H7 (cell line): ENCODE data around the gene POU5F1. TPM values are rescaled to one million over a fixed set of nuclear protein-coding genes. Genes with fewer than 3 reads are reported as not detected.

Experiments used
- DNase-seq: peaks from one replicate; pipeline ENCODE4 v3.0.0; 2012
- H3K27me3 ChIP-seq: 2 replicates; pipeline ENCODE4 v1.6.0; 2011; ENCODE audit warnings: mild to moderate bottlenecking, low read length; ENCODE audit not compliant: control insufficient read depth, insufficient read depth
- H3K36me3 ChIP-seq: replicated peaks from 2 replicates; pipeline ENCODE4 v1.5.1; 2011; ENCODE audit warnings: low read length; ENCODE audit not compliant: control insufficient read depth, insufficient read depth
- H3K4me3 ChIP-seq: 2 replicates; pipeline ENCODE4 v1.5.1; 2011; ENCODE audit warnings: low read depth, mild to moderate bottlenecking, control low read depth, low read length, moderate library complexity; ENCODE audit not compliant: insufficient read depth
- total RNA-seq: library from RNA; depleted of rRNA; stranded (reverse); fragments of >200 nt; shearing (Covaris generic); gene quantifications from 2 replicates; pipeline ENCODE4 v1.2.3, GENCODE V29; 2014

POU5F1 gene
- total RNA-seq, 1 experiment from 2014 or later: 4,433 TPM

GRCh38 chr6:31144970-31145340, 25.5 kb downstream of the POU5F1 start:
- DNase-seq: no peak
- Histone ChIP-seq H3K4me3 (no peak overlapping the region), H3K27me3 (no peaks in the 10 kb centered on the region), H3K36me3 (peaks cover 27% of the 10 kb centered on the region)

- DNase-seq: no peak
- H3K36me3 ChIP-seq: peaks cover 25% of the 10 kb centered on the region
- H3K27me3 ChIP-seq: no peaks in the 10 kb centered on the region
- no peak overlapping the region for H3K4me3 ChIP-seq
Observed at GRCh38 chr6:31144296-31144969, 26.0 kb downstream of the POU5F1 start.

- DNase-seq: peak; percentile 94
- Histone ChIP-seq H3K27me3 (no peaks in the 10 kb centered on the region), H3K36me3 (peaks cover 20% of the 10 kb centered on the region), H3K4me3 (no peak overlapping the region)
Observed at GRCh38 chr6:31143148-31143547, 27.3 kb downstream of the POU5F1 start.

- Histone ChIP-seq H3K36me3 (peaks cover 18% of the 10 kb centered on the region), H3K27me3 (no peaks in the 10 kb centered on the region), H3K4me3 (no peak overlapping the region)
- DNase-seq: no peak
Observed at GRCh38 chr6:31142361-31142761, 28.1 kb downstream of the POU5F1 start.

GRCh38 chr6:31140643-31141042, 29.8 kb downstream of the POU5F1 start:
- no peak overlapping the region for H3K4me3 ChIP-seq
- no peak for DNase-seq
- H3K27me3 ChIP-seq: no peaks in the 10 kb centered on the region
- H3K36me3 ChIP-seq: peaks cover 18% of the 10 kb centered on the region

DNA sequence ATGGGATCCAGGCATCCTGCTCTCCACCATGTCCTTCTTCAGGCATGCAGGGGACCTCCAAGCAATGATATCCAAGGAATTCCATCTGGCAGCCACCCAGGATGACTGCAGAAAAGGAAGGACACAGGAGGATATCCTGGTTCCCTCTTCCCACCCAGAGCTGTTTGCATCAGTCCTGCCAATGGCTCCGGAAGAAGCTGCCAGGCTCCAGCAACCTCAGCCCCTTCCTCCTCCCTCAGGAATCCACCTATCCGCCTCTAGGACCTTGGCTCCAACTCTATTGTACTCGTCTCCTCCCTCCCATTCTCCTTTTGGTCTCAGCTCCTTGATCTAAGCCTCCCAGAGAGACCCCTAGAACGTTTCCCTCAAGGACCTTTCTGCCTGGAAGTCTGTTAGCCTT, 30.9 kb downstream of the POU5F1 start:
- Histone ChIP-seq H3K27me3 (no peaks in the 10 kb centered on the region), H3K4me3 (no peak overlapping the region), H3K36me3 (peaks cover 10% of the 10 kb centered on the region)
- DNase-seq: peak; percentile 87

DNA sequence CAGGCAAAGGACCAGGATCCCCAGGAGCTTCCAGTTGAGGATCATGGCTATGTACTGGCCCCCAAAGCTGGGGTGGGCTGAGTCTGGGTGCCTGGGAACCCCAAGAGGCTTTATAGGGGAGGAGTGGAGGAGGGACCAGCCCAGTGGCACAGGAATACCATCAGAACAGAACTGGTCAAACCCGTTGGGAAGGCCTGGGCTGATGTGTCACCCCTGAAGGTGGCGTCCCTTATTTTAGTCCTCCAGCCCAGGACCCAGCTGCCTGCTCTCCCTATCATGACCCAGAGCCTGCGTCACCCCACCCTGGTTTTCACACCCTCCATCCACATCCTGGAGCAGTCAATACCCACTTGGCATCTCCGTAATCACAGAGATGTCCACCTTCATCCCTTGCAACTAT, 31.5 kb downstream of the POU5F1 start, which contains the start of gene PSORS1C2:
Gene PSORS1C2 (minus strand): TSS at position 85 of the 400 bp plus-strand sequence. CDS start 40 bp downstream, at position 45.
- DNase-seq: no peak
- no peak within 1 kb of the TSS for H3K4me3 ChIP-seq
- peaks cover 8% of the 10 kb centered on the region for H3K36me3 ChIP-seq
- no peaks in the 10 kb centered on the region for H3K27me3 ChIP-seq

- no peak for DNase-seq
- Histone ChIP-seq H3K4me3 (no peak overlapping the region), H3K36me3 (no peaks in the 10 kb centered on the region), H3K27me3 (no peaks in the 10 kb centered on the region)
Observed at GRCh38 chr6:31135710-31136109, 34.8 kb downstream of the POU5F1 start.

DNA sequence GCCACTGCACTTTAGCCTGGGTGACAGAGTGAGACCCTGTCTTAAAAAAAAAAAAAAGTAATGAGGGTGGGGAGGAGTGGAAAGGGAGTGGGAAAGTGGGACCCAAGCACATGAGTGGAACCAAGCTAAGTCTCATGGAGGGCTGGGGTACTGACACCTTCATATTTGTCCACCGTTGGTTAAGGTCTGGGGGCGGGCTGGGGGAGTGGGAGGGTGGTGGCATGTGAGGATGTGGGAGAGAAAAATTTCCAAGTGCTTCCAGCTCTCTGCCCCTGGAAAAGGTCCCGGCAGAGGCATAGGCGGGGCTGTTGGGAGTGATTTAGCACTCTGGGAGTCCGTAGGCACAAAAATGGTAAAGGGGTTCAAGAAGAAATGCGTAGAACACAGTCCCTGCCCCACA, 37.7 kb downstream of the POU5F1 start:
- H3K36me3 ChIP-seq: no peaks in the 10 kb centered on the region
- H3K4me3 ChIP-seq: no peak overlapping the region
- no peaks in the 10 kb centered on the region for H3K27me3 ChIP-seq
- no peak for DNase-seq

- H3K36me3 ChIP-seq: no peaks in the 10 kb centered on the region
- no peak overlapping the region for H3K4me3 ChIP-seq
- DNase-seq: peak; percentile 41
- H3K27me3 ChIP-seq: no peaks in the 10 kb centered on the region
Observed at GRCh38 chr6:31131595-31131994, 38.9 kb downstream of the POU5F1 start.

GRCh38 chr6:31130751-31131150, 39.7 kb downstream of the POU5F1 start:
- no peaks in the 10 kb centered on the region for H3K36me3 ChIP-seq
- no peak overlapping the region for H3K4me3 ChIP-seq
- no peaks in the 10 kb centered on the region for H3K27me3 ChIP-seq
- no peak for DNase-seq

DNA sequence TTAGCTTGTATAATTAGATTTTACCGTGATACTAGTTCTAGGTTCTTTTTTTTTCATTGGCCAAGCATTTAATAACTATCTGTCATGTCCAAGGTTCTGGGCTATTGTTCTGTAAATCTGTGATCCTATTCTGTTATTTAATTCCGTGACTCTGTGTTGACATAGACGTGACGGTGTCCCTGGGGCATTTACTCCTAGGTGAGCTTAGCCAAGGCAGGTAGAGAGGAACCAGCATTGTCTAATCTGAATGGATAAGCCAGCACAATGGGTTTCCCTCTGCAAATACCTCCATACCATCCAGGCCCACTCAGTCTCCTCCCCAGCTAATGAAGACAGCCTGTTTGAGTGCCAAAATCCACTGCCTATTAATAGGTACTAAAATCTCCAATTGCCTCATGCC, 41.4 kb downstream of the POU5F1 start:
- Histone ChIP-seq H3K36me3 (no peaks in the 10 kb centered on the region), H3K4me3 (no peak overlapping the region), H3K27me3 (no peaks in the 10 kb centered on the region)
- DNase-seq: no peak

DNA sequence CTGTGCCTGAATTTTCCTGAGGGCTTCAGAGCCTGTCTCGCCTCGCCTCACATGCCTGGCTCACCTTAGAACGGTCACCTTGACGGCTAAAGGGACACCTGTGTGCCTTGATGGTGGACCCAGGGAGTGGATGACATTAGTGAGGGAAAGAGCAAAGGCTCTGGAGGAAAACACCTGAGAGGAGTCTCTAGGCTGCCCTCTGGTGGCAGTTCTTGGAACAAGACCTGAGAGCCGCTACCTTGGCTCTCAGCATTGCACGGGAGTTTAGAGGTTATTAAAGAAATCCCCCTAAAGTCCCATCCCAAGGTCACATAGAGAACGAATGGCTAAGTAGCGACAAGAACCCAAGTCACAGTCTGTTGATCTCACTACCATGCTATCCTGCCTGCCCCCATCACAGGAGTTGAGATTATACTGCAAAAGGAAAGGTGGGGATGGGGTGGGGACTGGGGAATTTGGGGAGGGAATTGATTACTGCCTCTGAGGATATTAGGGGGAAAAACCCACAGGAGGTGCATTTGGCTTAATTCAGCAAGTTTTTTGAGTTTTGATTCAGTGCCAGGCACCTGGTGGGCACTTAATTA, 42.3 kb downstream of the POU5F1 start:
- H3K4me3 ChIP-seq: no peak overlapping the region
- H3K27me3 ChIP-seq: no peaks in the 10 kb centered on the region
- H3K36me3 ChIP-seq: no peaks in the 10 kb centered on the region
- peak; percentile 89 for DNase-seq

GRCh38 chr6:31126396-31127175, 43.9 kb downstream of the POU5F1 start:
- H3K27me3 ChIP-seq: no peaks in the 10 kb centered on the region
- no peak for DNase-seq
- no peaks in the 10 kb centered on the region for H3K36me3 ChIP-seq
- no peak overlapping the region for H3K4me3 ChIP-seq
